ENCODE data around the gene CDH23.

Gene CDH23

GRCh38 chr10:71811351-71811750 is 414.6 kb downstream of the CDH23 start:
- DNase-seq, result no peak

- DNase-seq, result peak; percentile 43
These were observed 415.5 kb downstream of the CDH23 start for GRCh38 chr10:71812016-71812912.

DNA sequence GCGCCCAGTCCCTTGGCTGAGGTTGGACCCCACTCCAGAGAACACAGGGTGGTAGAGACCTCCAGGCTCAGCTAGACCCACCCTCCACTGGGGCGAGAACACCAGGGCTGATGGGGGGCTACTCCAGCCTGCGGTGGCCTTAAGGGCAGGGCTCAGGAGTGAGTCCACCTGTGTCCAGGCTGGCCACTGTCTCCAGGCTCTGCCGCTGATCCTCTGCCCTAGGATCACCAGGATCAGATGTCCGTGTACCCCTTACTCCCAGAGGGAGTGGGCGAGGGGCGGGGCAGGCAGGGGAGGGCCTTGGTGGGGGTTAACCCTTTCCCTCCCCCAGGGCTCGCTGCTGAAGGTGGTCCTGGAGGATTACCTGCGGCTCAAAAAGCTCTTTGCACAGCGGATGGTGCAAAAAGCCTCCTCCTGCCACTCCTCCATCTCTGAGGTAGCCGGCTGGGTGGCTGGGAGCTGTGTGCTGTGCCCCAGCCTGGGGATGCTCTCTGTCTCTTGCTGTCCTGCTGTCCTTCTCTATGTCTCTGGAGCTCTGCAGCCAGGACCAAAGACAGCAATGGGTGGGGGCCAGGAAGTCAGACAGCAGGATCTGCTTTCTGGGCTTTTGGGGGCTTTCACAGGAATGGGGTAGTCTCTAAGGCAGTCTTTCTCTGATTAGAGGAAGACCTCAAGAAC is 416.3 kb downstream of the CDH23 start:
- no peak for DNase-seq

- no peak for DNase-seq
These were observed 418.2 kb downstream of the CDH23 start for GRCh38 chr10:71814922-71815411.

DNA sequence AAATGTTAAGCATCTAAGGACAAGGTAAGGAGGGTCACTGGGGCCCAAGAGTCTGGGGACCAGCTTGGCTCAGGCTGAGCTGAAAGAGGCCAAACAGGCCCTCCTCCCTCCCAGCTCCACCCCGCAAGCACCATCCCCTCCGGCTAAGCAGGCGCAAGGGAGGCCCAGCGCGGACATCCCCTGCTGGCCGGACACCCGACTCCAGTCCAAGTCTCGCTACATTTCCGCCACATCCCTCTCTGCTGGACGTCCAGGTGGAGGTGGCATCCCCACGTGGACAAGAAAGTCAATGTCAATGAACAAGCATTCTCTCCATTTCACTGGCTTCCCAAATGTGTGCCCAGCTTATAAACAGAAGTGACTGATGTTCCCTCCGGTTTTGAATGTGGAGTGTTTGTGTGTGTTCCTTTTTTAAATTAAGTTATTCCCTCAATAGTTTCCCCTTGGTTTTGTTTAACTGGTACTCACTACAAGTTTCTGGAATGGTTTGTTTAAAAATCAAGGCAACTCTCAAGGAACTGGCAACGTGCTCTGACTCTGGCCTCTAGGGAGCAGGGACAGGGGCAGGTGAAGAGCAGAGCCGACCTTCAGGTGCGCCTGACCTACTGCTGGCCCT is 418.9 kb downstream of the CDH23 start:
- DNase-seq, result no peak

- DNase-seq, result no peak
These were observed 419.7 kb downstream of the CDH23 start for GRCh38 chr10:71816421-71816851.

DNA sequence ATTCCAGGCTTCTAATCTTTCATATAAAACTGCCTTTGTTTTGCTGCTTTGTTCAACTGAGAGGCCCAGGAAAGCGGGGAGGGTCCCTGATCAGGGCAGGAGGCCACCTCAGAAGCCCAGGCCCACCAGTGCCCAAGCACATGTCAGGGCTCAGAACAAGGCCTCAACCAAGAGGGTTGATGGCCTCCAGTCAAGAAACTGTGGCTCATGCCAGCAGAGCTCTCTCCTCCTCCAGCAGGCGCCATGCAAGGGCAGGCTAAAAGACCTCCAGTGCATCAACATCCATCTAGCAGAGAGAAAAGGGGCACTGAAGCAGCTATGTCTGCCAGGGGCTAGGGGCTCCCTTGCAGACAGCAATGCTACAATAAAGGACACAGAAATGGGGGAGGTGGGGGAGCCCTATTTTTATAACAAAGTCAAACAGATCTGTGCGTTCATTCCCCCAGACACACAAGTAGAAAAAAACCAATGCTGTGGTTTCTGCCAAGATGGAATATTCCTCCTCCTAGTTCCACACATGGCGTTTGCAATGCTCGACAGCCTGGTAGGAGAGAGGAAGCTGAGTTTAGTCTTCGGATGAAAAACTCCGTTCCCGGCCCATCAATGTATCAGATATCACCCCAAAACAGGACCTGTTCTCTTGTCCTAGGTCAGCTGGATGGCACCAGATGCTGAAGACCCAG is 420.4 kb downstream of the CDH23 start:
- DNase-seq, result no peak

DNA sequence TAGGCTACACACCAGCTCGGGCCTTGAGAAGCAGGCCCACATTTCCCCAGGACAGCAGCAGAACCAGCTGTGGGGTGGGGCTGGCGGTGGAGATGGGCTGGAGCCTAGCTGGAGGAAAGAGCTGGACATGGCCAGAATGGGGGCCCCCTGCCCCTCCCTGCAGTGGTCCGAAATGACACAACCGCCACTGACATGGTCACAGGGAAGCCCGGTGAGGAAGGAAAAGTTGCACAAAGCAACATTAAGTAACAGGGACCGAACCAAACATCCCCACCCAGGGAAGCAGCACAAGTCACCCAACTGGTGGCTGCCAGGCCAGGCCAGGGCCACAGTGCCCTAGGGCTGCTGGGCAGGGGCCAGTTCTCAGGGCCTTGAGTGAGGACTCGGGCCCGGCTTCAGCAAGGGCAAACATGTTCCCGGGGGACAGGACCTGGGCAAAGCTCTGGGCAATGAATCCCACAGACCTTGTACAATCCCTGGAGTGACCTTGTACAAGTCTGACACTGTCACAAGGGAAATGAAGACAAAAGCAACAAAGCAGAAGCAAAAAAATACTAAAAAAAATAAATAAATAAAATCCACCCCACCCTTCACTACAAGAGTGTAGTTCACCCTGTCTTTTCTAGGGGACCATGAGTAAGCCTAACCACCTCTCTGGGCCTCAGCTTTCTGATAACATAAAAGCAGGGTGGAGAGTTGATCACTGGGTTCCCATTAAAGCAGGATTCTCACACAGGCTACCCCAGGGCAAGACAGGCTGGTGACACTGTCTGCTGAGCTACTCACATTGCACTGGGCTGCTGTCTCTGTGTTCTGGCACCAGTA is 421.3 kb downstream of the CDH23 start:
- no peak for DNase-seq

DNA sequence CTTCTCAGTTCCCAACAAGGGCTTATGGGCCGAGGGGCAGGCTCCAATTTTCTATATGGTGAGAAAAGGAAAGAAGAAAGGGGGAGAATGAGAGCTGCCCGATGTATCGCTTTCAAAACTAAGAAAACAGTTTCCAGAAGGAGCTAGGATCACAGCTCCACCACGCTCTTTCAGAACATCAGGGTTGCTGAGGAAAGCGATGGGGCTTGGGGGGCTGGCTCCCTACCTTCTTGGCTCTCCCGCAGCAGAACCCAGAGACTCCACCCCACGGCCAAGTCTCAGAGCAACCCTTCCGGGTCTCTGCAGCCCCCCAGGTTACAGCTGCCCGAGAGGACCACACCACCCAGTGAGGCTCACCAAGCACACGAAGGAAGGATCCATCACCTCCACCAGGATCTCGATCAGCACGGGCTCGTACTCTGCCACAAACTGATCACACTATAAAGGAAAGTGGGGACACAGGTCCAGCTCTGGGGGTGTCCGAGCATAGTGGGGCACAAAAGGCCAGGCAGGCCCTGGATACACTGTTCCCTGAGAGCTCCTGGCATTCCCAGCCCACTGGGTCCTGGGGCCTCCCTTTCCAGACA is 422.0 kb downstream of the CDH23 start:
- DNase-seq, result no peak

- DNase-seq, result no peak
These were observed 422.7 kb downstream of the CDH23 start for GRCh38 chr10:71819441-71819861.

DNA sequence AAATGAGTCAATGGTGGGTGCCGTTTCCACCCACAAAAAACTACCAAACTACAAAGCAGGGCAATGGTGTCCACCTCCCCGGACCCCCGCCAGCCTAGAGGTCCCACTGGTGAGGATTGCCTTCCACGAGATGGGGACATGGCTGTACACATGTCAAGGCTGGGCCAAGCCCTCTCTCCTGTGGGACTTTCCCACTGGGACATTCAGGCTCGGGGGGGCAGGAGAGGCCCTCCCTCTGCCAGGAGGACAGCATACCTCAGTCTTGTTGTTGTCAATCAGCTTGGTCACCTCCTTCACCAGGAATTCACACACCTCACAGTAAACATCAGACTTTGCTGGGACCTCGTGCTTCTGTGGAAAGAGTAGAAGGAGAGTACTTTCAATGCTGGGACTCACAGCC is 423.3 kb downstream of the CDH23 start:
- no peak for DNase-seq

DNA sequence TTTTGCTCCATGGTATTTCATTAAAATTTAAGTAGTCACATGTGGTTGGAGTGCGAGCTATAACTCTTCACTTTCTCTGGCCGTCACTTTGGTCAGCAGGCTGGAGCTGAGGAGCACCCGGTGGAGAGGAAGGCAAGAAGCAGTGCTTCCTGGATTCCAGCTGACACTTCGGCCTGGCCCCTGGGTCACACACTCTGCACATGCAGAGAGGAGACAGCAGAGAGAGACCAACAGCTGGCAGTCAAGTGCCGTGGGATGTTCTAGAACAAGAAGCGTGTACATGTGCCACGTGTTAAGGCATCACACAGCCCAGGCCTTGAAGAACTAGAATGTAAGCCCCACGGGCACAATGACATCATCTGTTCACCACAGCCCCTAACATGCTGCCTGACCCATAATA is 424.2 kb downstream of the CDH23 start:
- no peak for DNase-seq

GRCh38 chr10:71821909-71822763 is 425.4 kb downstream of the CDH23 start:
- peak; percentile 74 for DNase-seq

DNA sequence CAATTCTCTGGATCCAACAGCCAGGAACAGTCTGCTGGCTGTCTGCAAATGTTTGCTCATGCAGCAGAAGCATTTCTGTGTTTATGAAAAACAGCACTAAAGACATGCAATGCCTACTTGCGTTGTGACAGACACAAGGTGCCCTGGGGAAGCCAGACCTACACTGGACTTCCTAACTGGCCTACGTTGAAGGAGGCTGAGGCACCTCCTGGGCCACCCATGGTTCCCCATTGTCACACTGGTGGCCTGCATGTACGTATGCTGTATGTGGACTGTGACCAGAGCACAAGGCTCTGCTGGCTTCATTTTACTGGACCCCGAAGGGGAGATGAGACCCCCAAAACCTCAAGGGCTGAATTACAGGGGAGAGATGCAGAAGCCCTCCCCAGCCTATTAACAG is 426.6 kb downstream of the CDH23 start:
- no peak for DNase-seq

- DNase-seq, result no peak
These were observed 427.6 kb downstream of the CDH23 start for GRCh38 chr10:71824333-71824732.

GRCh38 chr10:71825217-71825616 is 428.5 kb downstream of the CDH23 start:
- no peak for DNase-seq

GRCh38 chr10:71827852-71828251 is 431.1 kb downstream of the CDH23 start:
- no peak for DNase-seq

GRCh38 chr10:71828702-71829101 is 432.0 kb downstream of the CDH23 start:
- no peak for DNase-seq

DNA sequence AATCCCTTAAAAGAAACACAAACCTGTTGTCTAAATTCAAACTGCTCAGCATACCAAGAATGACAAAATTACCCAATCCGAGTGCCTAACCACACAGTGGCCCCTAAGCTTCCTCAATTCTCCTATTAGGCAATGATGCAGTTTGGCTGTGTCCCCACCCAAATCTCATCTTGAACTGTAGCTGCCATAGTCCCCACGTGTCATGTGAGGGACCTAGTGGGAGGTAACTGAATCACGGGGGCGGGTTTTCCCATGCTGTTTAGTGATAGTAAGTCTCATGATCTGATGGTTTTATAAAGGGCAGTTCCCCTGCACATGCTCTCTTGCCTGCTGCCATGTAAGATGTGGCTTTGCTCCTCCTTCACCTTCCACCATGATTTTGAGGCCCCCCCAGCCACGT is 432.5 kb downstream of the CDH23 start:
- no peak for DNase-seq

GRCh38 chr10:71829896-71830295 is 433.2 kb downstream of the CDH23 start:
- no peak for DNase-seq

DNA sequence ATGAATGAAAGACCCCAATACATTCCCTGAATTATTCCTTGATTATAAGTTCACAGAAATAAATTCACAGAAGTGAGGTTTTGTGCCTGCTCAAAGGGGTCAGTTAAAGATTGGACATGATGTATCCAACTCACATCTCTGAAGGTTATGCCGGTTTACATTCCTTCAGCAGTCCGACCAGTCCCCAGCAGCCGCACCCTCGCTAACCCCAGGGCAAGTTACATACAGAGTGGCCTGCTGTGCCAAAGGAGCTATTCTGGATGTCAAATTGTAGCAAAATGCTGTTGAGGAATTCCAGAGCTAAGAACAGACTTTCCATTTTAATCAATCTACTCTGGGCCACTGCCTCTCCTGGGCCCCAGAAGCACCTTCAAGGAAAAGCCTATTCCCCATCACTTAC is 434.0 kb downstream of the CDH23 start:
- DNase-seq, result no peak
